Ovary (tissue), 9 donors: ENCODE measurements around the gene TBC1D16. TPM values are rescaled to one million over a fixed set of nuclear protein-coding genes. Genes with fewer than 3 reads are reported as not detected.

ENCODE experiments used
- DNase-seq, 5 donors: peaks; one replicate each; pipeline ENCODE4 v3.0.0-alpha.2; 2019 to 2020
- H3K27ac ChIP-seq, 2 donors: fragments of 200-600 bp; one replicate each; pipeline versions ENCODE4 v1.5.1 to v1.8.0; 2019 to 2022
- H3K27me3 ChIP-seq: fragments of 200-600 bp; one replicate; pipeline ENCODE4 v1.8.0; 2022
- H3K36me3 ChIP-seq: fragments of 200-600 bp; sonication (generic); one replicate; pipeline ENCODE4 v1.5.1; 2019
- H3K4me1 ChIP-seq: one replicate; pipeline ENCODE4 v1.8.1; 2013; ENCODE audit warnings: mild to moderate bottlenecking, moderate library complexity; ENCODE audit not compliant: insufficient read depth
- H3K4me3 ChIP-seq: fragments of 200-600 bp; sonication (generic); one replicate; pipeline ENCODE4 v1.5.1; 2017
- H3K9me3 ChIP-seq, 2 donors: fragments of 200-600 bp in 1 of 2; sonication (generic) in 1 of 2; one replicate each; pipeline versions ENCODE4 v1.5.1 to v1.8.1; 2013 to 2019; ENCODE audit warnings: mild to moderate bottlenecking in 1 of 2, moderate library complexity in 1 of 2
- CTCF ChIP-seq, 3 donors: fragments of 450-650 bp in 2 of 3; fragments of 200-600 bp in 1 of 3; IDR thresholded peaks; one replicate each; pipeline versions ENCODE4 v1.5.1 to v1.8.0; 2016 to 2022; ENCODE audit warnings: antibody characterized with exemption in 3 of 3, mild to moderate bottlenecking in 1 of 3
- EP300 ChIP-seq: sonication (generic); formaldehyde crosslinking; IDR thresholded peaks from one replicate; pipeline ENCODE4 v1.6.1; 2017; ENCODE audit warnings: antibody characterized with exemption
- POLR2A ChIP-seq: fragments of 450-650 bp; IDR thresholded peaks from one replicate; pipeline ENCODE4 v1.6.1; 2017; ENCODE audit warnings: antibody characterized with exemption, mild to moderate bottlenecking, moderate library complexity
- WGBS, 3 donors: extraction: QIAGEN DNeasy Blood & Tissue Kit in 1 of 3; methylation state at CpG; one replicate each; pipeline versions ENCODE4 v1.1.5 to v1.1.7; 2013 to 2017; 5-methylcytosine and 5-hydroxymethylcytosine counted together
- intact Hi-C, 4 donors: fragments of 100-400 bp; cut with DNase I; formaldehyde crosslinking; loops; one replicate each; pipeline versions ENCODE4 v1.11.0 to v1.15.1; 2022 to 2023
- polyA plus RNA-seq, 2 donors: library from polyadenylated mRNA; stranded (reverse); fragments of 200-250 nt in 1 of 2; fragments of 350-450 nt in 1 of 2; fragmentation: Illumina TruSeq in 1 of 2; extraction: RNeasy Lipid Tissue Mini Kit (QIAGEN cat#74804) in 1 of 2; gene quantifications; one replicate each; pipeline ENCODE4 v1.2.3, GENCODE V29; 2013 to 2014
- total RNA-seq, 7 donors: library from RNA; depleted of rRNA in 2 of 7; stranded (reverse); fragments of >200 nt in 2 of 7; fragmentation: NEBNext Ultra II Directional in 3 of 7; extraction: Animal tissue kit (Norgen Biotek cat#: 25700) in 3 of 7; gene quantifications; one replicate each; pipeline versions ENCODE4 v1.1.0 to v1.2.4, GENCODE V29; 2016 to 2023
- donor health status: DM: no; HTN: no; CAD: no; lungs with moderate emphysema.
- donor health status: DM: no; HTN: no; CAD: no.
- donor health status: Bipolar disorder and iron deficiency.
- donor health status: DM: yes; HTN: yes; CAD: no.
- donor health status: DM: no; HTN: no; CAD: no.
- donor health status: DM: yes; HTN: yes; CAD: no.

Gene TBC1D16
- total and polyA plus RNA-seq, 9 donors: 9.3 to 40.5 (median 27.1) TPM

DNA sequence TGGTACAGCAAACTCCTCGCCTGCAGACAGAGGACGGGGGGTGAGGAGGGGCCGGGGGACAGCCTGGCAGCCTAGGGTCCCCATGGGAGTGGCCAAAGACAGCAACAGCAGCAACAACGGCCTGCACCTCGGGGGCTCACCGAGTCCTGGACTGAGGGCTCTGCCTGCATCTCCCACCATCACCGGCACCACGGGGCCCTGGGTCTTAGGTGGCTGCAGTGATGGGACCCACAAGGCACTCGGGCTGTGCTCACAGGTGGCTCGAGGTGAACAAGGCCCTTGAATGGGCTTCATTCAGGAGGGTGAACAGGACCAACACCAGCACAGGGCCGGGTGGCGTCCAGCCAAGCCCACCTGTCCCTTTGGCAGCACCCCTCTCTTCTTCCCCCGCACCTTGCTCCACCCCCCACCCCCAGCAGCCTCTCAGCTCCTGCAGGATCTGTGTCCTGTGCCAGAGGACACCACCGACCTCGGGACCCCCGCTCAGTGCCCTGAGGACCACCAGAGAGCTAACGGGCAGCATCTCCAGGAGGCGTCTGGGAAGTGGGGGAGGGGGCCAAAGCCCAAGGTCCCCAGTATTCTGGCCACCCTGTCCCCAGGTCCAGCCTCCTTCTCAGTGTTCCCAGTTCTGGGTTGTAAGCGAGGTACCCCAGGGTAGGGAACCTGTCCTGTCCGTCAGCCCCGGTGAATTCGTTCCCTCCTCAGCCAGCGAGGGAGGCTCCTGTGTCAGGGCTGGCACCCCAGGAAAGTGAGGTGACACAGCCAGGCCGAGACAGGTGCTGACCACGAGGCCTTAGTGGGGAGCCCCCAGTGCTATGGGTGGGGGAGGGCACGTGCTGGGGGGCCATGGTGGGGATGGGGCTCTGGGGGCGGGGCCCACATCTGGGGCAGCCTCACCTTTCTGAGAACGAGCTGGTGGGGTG, 94.3 kb downstream of the TBC1D16 start:
- Histone ChIP-seq H3K36me3 (no peaks in the 10 kb centered on the region), H3K9me3 (no peaks in the 10 kb centered on the region), H3K4me1 (peaks cover 19% of the 10 kb centered on the region), H3K27ac (no peak overlapping the region), H3K4me3 (no peak overlapping the region), H3K27me3 (no peaks in the 10 kb centered on the region)
- DNase-seq: peak in 4 of 5 donors; percentile 22 to 50 (median 34)
- TF ChIP-seq EP300: no peak
- TF ChIP-seq POLR2A: no peak
- WGBS, 3 donors: 85 to 94% (median 88%) methylated on average over 24 to 28 of the region's 28 CpGs
- intact Hi-C loops: loop anchor here in 1 of 4 donors (5.0 kb wide), 1 partner anchor 46 kb away; no protein-coding TSS in a partner anchor

DNA sequence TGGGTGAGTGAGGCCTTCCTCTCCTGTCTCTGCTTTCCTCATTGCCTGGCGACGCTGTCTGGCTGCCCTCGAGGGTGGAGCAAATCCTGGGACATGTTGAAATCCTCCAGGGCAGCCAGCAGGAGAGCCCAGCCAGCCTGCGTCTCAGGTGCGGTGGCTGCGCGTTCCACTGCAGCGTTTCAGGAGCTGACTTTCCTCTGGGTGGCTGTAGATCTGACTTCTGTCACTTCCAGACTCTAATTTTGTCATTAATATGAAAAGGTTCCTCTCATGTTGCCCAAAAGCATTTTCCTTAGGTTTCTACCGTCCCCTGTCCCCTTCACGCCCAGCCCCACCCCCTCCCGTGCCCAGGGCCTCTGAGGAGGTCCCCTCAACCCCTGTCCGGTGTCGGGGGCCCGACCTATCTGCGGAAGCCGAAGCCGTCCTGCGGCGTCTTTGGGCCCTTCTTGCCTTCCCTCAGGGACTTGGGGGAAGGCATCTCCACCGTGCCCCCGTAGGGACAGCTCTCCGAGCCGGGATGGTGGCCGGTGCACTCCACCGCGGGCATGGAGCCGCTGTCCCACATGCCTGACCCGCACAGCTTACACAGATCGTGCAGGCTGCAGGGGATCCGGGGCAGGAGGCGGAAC, 95.1 kb downstream of the TBC1D16 start:
- WGBS, 3 donors: 93 to 96% (median 93%) methylated on average over 31 of the region's 31 CpGs
- Histone ChIP-seq H3K27me3 (no peaks in the 10 kb centered on the region), H3K4me1 (peaks cover 19% of the 10 kb centered on the region), H3K27ac (no peak overlapping the region), H3K36me3 (no peaks in the 10 kb centered on the region), H3K9me3 (no peaks in the 10 kb centered on the region), H3K4me3 (no peak overlapping the region)
- intact Hi-C loops: loop anchor here in 1 of 4 donors (5.0 kb wide), 1 partner anchor 47 kb away; no protein-coding TSS in a partner anchor
- DNase-seq: peak in 4 of 5 donors; percentile 18 to 41 (median 27)
- no peak for TF ChIP-seq POLR2A
- no peak for TF ChIP-seq CTCF (IDR thresholded peaks at IDR 0.05)
- TF ChIP-seq EP300: no peak

DNA sequence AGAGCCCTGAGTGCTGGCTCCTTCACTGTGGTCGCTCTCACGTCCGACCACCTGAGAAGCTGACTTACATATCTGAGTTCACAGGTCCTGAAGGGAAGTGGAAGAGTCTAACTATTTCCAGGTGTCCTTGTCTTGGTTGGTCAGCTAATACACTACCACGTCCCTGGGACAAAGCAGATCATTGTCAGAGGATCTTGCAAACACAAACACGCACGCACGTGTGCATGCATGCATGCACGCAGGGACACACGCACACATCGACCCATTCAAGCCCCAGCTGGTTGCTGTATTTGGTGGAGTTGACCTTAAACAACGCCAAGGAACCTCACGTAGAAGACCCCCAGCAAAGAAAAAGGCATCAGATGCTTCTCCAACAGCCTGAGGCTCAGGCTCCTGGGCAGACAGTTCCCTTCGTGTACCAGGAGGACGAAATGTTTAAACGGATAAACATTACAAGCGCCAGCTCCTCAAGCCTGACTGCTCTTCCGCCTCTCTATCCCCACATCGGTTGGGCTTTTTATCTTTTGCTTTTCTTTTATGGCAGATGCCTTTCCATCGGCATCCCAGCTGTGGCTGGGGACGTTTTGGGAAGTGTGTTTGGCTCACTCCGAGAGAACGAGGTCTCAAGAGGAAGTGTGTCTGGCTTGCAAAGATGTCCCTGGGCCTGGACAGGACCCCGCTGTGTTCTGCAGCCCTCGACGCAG, 95.8 kb downstream of the TBC1D16 start:
- Histone ChIP-seq H3K27ac (no peak overlapping the region), H3K9me3 (no peaks in the 10 kb centered on the region), H3K4me1 (peaks cover 19% of the 10 kb centered on the region), H3K36me3 (no peaks in the 10 kb centered on the region), H3K4me3 (no peak overlapping the region), H3K27me3 (no peaks in the 10 kb centered on the region)
- intact Hi-C loops: loop anchor here in 1 of 4 donors (5.0 kb wide), 1 partner anchor 47 kb away; no protein-coding TSS in a partner anchor
- TF ChIP-seq POLR2A (no peak), CTCF (IDR thresholded peaks at IDR 0.05) (no peak), EP300 (no peak)
- peak in 3 of 5 donors; percentile 9 to 32 (median 13) for DNase-seq
- 67 to 84% (median 83%) methylated on average over 25 of the region's 25 CpGs for WGBS, 3 donors

DNA sequence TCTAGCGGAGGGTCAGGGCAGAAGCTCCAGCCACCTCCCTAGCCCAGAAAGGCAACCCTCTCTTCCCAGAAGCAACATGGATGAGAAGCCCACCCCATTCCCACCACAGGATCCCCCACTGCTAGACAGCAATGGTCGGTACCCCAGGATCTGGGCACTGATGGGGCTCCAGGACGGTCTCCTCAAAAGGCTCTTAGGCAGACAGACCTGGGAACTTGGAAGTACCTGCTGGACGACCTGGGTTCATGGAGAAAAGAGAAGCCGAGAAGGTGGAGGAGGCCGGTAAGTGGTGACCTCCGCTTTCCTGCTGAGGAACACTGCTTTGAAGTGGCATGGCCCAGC, 96.6 kb downstream of the TBC1D16 start:
- Histone ChIP-seq H3K27ac (no peak overlapping the region), H3K4me3 (no peak overlapping the region), H3K36me3 (no peaks in the 10 kb centered on the region), H3K9me3 (no peaks in the 10 kb centered on the region), H3K4me1 (peaks cover 19% of the 10 kb centered on the region), H3K27me3 (no peaks in the 10 kb centered on the region)
- intact Hi-C loops: no loop called here
- DNase-seq: peak in 1 of 5 donors; percentile 28
- TF ChIP-seq CTCF (IDR thresholded peaks at IDR 0.05) (no peak), POLR2A (no peak), EP300 (no peak)
- 96 to 98% (median 96%) methylated on average over 7 of the region's 7 CpGs for WGBS, 3 donors
